ENCODE results near the gene AOX1. TPM values are rescaled to one million over a fixed set of nuclear protein-coding genes. Genes with fewer than 3 reads are reported as not detected.
A peak's percentile ranks its signal among the peaks of the same experiment; 100 is the strongest.
"Not testable (repeated sequence)": the region's sequence is repeated elsewhere in the genome, so short reads cannot be mapped to it uniquely, and the experiment has no call there.

AOX1 gene
- total and polyA plus RNA-seq, 9 of the 15 experiments (the other 6 are each of a cell fraction or from before 2014, with no cell fraction given), result 0.10 to 0.55 (median 0.20) TPM; not detected in 6

GRCh38 chr2:200713704-200714064, 127.9 kb downstream of the AOX1 start (continued):
- TF ChIP-seq BCLAF1 (IDR thresholded peaks at IDR 0.05; ENCODE audit: borderline replicate concordance in 1 of 2, control insufficient read depth in 1 of 2, low read depth in 2 of 2, low read length in 1 of 2), result no peak
- no peak for TF ChIP-seq NR1H2 (CRISPR knock-in tag; IDR thresholded peaks at IDR 0.05)
- no peak for TF ChIP-seq RBM14 (IDR thresholded peaks at IDR 0.05; ENCODE audit: borderline replicate concordance, insufficient read depth, low read depth, low read length)

- H3K4me3 ChIP-seq; H3K4me2 ChIP-seq (ENCODE audit: insufficient read depth, low read length); ATAC-seq; BruUV-seq (replicated peaks); H2AFZ ChIP-seq (ENCODE audit: low read depth, low read length); H3K9ac ChIP-seq (ENCODE audit: insufficient read depth in 1 of 2, low read depth in 2 of 2, low read length in 2 of 2); H3K9me3 ChIP-seq (replicated peaks; ENCODE audit: control insufficient read depth, insufficient read depth, low read depth, low read length); DNase-seq (ENCODE audit: extremely low read depth in 1 of 4, low spot score in 3 of 4); H3K36me3 ChIP-seq (ENCODE audit: control insufficient read depth, insufficient read depth, low read length); H3K9me1 ChIP-seq (ENCODE audit: control insufficient read depth, insufficient read depth, low read length); FAIRE-seq; H4K20me1 ChIP-seq (replicated peaks; ENCODE audit: control insufficient read depth, insufficient read depth, low read length); POLR2A ChIA-PET; H3K79me2 ChIP-seq (ENCODE audit: control insufficient read depth, insufficient read depth, low read length); CTCF ChIA-PET (ENCODE audit: low intra/inter-chr PET ratio); H3K27me3 ChIP-seq (ENCODE audit: control insufficient read depth in 2 of 2, insufficient read depth in 2 of 2, low read length in 2 of 2); H3K27ac ChIP-seq (ENCODE audit: extremely low read depth, low read depth, low read length); intact Hi-C loops (cut with micrococcal nuclease): not testable (repeated sequence)
- peaks cover 4 to 11% of the 10 kb centered on the region in 2 experiments; a peak in 2 of 5 replicates for H3K4me1 ChIP-seq (replicated peaks in 1 of 2; ENCODE audit: control insufficient read depth in 2 of 2, insufficient read depth in 2 of 2, low read length in 2 of 2)
- peak; percentile 60; the same call in 1 of the 2 replicates for TF ChIP-seq BCOR (IDR thresholded peaks at IDR 0.05)
- in situ Hi-C loops (cut with MboI), result loop anchor here (25.0 kb wide), 1 partner anchor 472 kb away; the partner anchor contains the start of gene CASP10
- WGBS (ENCODE audit: insufficient coverage, low coverage, missing lambda C conversion rate), result no CpG with 5 or more reads among the region's 3 CpGs
Measured at GRCh38 chr2:200715014-200715413, 129.2 kb downstream of the AOX1 start.

Measured in K562 (cell line).